ENCODE measurements around the gene TRAF7.

Gene TRAF7

DNA sequence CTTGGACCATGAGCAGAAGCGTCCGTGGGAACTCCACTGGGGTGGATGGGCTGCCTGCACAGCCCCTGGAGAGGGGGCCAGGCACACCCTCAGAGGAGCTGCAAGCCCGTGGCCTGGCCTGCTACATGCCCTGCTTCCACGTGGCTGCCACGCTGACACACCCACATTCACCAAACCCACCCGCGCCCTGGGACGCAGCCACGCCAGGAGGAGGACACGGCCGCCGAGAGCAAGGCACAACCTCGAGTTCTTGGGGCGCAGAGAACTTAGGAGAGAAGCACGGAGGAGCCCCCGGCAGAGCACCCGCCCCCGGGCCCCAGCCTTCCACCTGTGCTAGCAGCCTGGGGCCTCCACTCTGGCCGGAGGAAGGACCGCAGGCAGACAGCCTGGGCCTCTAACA lies 22.0 kb downstream of the TRAF7 start:
- H3K4me3 ChIP-seq: no peak overlapping the region
- TF ChIP-seq CTCF (IDR thresholded peaks at IDR 0.05): no peak
- H3K27ac ChIP-seq: no peak overlapping the region
- DNase-seq (ENCODE audit: low spot score): no peak

DNA sequence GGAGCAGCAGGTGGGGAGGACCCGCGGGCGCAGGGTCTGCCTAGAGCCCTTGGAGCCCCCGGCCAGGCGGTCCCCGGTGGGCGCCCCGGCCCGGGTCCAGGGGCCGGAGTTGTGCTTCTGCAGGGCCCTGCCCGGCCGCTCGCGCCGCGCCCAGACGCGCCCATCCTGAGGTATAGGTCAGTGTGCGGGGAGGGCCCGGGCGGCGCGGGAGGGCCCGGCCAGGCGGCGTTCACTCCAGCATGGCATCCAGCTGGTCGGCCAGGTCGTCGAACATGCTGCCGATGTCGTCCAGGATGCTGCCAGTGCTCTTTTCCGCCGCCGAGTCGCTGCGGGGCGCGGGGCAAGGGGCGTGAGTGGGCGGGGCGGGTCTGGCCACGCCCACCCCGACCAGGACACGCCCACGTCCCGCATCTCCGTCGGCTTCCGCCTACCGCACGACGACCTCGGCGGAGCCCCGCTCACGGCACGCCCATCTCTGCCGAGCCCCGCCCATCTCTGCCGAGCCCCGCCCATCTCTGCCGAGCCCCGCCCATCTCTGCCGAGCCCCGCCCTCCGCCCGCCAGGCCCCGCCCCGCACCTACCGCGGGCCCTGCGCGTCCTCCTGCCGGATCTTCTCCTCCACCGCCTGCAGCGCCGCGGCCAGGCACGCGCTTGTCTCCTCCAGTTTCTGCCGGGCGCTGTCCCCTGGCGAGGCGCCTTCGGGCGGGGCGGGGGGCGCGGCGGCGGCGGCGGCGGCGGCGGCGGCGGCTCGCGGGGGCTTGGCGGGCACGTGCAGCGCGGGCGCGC lies 22.9 kb downstream of the TRAF7 start:
- no peak for TF ChIP-seq CTCF (IDR thresholded peaks at IDR 0.05)
- H3K4me3 ChIP-seq: no peak overlapping the region
- DNase-seq (ENCODE audit: low spot score): no peak

DNA sequence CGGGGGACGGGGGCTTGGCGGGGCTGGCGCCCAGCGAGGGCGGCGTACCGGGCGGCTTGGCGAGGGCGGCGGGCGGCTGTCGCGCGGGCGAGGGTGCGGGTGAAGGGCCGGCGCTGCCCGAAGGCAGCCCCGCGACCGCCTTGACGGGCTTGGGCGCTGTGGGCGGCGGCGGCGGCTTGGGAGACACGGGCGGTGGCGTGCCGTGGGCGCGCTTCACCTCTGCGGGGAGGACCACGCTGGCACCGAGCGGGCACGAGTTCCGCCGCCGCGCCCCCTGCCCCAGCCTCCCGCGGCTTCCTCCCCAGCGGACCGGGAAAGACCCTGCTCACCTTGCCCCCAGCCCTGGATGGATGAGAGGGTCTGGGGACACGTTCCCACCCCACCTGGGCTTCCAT lies 23.5 kb downstream of the TRAF7 start:
- Histone ChIP-seq H3K4me3 (no peak overlapping the region), H3K27ac (no peak overlapping the region)
- TF ChIP-seq CTCF (IDR thresholded peaks at IDR 0.05): no peak
- no peak for DNase-seq (ENCODE audit: low spot score)

More for the DNA sequence above, 22.9 kb downstream of the TRAF7 start:
- no peak overlapping the region for H3K27ac ChIP-seq

DNA sequence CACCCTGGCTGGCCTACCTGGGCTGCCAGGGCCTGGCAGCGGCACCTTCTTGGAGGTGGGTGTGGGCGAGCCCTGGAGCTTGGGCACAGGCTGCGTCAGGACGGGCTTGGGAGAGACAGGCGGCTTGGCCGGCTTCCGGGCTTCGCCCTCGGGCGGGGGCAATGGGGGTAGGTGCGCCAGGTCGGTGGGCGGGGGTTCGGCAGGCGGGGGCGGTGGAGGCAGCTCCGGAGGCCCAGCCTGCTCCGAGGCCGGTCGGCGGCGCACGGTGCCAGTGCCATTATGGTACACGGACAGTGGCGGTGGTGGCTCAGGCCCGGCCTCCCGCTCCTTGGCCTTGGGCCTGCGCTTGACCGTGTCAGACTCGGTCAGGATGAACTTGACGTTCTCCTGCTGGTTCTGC lies 24.0 kb downstream of the TRAF7 start:
- DNase-seq (ENCODE audit: low spot score): no peak
- Histone ChIP-seq H3K27ac (no peak overlapping the region), H3K4me3 (no peak overlapping the region)
- no peak for TF ChIP-seq CTCF (IDR thresholded peaks at IDR 0.05)

DNA sequence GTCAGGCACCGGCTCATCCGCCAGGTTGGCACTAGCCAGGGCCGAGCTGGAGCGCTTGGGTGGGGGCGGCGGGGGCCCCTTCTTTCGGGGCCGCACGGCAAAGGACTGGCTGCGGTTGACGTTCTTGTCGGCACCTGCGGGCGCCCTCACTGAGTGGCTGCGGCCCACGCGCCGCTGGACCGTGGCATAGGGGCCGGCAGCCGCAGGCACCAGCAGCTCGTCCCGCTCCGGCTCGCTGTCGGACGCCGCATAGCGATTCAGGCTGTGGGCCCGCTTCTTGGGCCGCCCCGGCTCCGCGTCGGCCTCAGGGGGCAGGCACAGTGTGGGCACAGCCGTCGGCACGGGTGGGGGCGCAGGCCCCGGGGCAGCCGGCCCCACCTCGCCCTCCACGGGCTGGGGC lies 24.9 kb downstream of the TRAF7 start:
- DNase-seq (ENCODE audit: low spot score): no peak
- Histone ChIP-seq H3K4me3 (no peak overlapping the region), H3K27ac (no peak overlapping the region)
- no peak for TF ChIP-seq CTCF (IDR thresholded peaks at IDR 0.05)

DNA sequence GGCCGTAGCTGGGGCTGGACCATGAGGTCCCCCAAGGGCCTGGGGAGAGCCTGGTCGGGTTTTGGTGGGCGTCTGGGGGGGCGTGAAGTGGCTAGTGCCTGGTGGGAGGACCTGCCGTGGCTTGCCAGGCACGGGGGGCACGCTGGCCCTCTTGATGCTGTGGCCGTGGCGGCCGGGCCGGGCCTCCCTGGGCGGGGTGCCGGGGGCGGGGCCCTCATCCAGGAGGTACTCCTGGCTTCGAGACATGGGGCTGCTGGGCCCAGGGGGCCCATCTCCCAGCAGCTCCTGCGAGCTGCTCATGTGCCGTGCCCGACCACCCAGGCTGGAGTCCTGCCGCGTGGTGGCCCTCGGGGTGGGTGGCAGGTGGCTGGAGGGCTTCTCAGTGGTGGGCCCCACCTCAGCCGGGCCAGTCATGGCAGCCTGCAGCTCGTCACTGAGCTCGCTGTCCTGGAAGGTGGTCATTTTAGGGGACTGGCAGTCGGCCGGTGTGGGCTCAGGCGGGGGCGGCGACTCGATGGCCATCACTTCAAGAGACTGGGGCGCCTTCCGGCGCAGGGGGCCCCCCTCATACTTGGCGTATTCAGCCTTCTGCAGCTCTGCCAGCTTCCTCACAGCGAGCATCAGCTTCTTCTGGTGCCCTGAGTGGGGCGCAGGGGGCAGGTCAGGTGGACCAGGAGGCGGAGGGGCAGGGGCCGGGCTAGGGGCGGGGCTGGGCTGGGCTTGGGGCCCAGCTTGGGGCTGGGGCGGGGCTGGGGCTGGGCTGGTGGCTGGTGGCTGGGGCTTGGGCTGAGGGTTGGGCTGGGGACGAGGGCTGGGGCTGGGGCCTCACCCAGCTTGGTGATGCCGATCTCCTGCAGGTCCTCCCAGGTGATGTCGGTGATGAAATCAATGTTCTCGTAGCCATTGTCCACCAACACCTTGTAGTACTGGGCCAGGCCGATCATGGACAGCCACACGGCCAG lies 25.7 kb downstream of the TRAF7 start:
- no peak for TF ChIP-seq CTCF (IDR thresholded peaks at IDR 0.05)
- Histone ChIP-seq H3K27ac (no peak overlapping the region), H3K4me3 (no peak overlapping the region)
- DNase-seq (ENCODE audit: low spot score): no peak
